Measurements from ENCODE around the gene ARID1A.

Gene ARID1A

GRCh38 chr1:26739329-26739914 lies 43.6 kb downstream of the ARID1A start:
- TF ChIP-seq USF1 (IDR thresholded peaks at IDR 0.05) = no peak
- no peak for TF ChIP-seq EGR1 (IDR thresholded peaks at IDR 0.05)
- no peak for TF ChIP-seq YY1 (IDR thresholded peaks at IDR 0.05; ENCODE audit: low read depth)
- no peak for TF ChIP-seq FOXM1 (IDR thresholded peaks at IDR 0.05; ENCODE audit: borderline replicate concordance, low read depth)
- no peak for TF ChIP-seq EP300 (IDR thresholded peaks at IDR 0.05; ENCODE audit: borderline replicate concordance)
- TF ChIP-seq CEBPB (IDR thresholded peaks at IDR 0.05) = no peak
- TF ChIP-seq ZBTB7A (IDR thresholded peaks at IDR 0.05; ENCODE audit: low read depth) = no peak
- TF ChIP-seq RAD21 (IDR thresholded peaks at IDR 0.05; ENCODE audit: low read depth) = no peak
- no peak for TF ChIP-seq CREB1 (IDR thresholded peaks at IDR 0.05; ENCODE audit: low read depth)
- no peak for TF ChIP-seq TEAD4 (IDR thresholded peaks at IDR 0.05)
- TF ChIP-seq REST (IDR thresholded peaks at IDR 0.05; ENCODE audit: low read depth) = no peak
- TF ChIP-seq NFIC (IDR thresholded peaks at IDR 0.05) = no peak
- TF ChIP-seq TAF1 (IDR thresholded peaks at IDR 0.05; ENCODE audit: low read depth) = no peak
- TF ChIP-seq TCF12 (IDR thresholded peaks at IDR 0.05; ENCODE audit: low read depth) = no peak
- no peak for TF ChIP-seq MAX (IDR thresholded peaks at IDR 0.05)

GRCh38 chr1:26740023-26740634 lies 44.3 kb downstream of the ARID1A start:
- TF ChIP-seq ZBTB7A (IDR thresholded peaks at IDR 0.05; ENCODE audit: low read depth) (no peak), CEBPB (IDR thresholded peaks at IDR 0.05) (no peak), TCF12 (IDR thresholded peaks at IDR 0.05; ENCODE audit: low read depth) (no peak), TEAD4 (IDR thresholded peaks at IDR 0.05) (no peak), EP300 (IDR thresholded peaks at IDR 0.05; ENCODE audit: borderline replicate concordance) (no peak), USF1 (IDR thresholded peaks at IDR 0.05) (no peak)

- TF ChIP-seq RAD21 (IDR thresholded peaks at IDR 0.05; ENCODE audit: low read depth) (no peak), TAF1 (IDR thresholded peaks at IDR 0.05; ENCODE audit: low read depth) (no peak), TCF12 (IDR thresholded peaks at IDR 0.05; ENCODE audit: low read depth) (no peak), EGR1 (IDR thresholded peaks at IDR 0.05) (no peak), TEAD4 (IDR thresholded peaks at IDR 0.05) (no peak), CREB1 (IDR thresholded peaks at IDR 0.05; ENCODE audit: low read depth) (no peak), YY1 (IDR thresholded peaks at IDR 0.05; ENCODE audit: low read depth) (no peak), FOXM1 (IDR thresholded peaks at IDR 0.05; ENCODE audit: borderline replicate concordance, low read depth) (no peak), ZBTB7A (IDR thresholded peaks at IDR 0.05; ENCODE audit: low read depth) (no peak), CEBPB (IDR thresholded peaks at IDR 0.05) (no peak), REST (IDR thresholded peaks at IDR 0.05; ENCODE audit: low read depth) (no peak), USF1 (IDR thresholded peaks at IDR 0.05) (no peak), NFIC (IDR thresholded peaks at IDR 0.05) (no peak), EP300 (IDR thresholded peaks at IDR 0.05; ENCODE audit: borderline replicate concordance) (no peak), MAX (IDR thresholded peaks at IDR 0.05) (no peak)
These were observed 45.1 kb downstream of the ARID1A start for GRCh38 chr1:26740952-26741351.

GRCh38 chr1:26743426-26744059 lies 47.7 kb downstream of the ARID1A start:
- TF ChIP-seq EP300 (IDR thresholded peaks at IDR 0.05; ENCODE audit: borderline replicate concordance) (no peak), EGR1 (IDR thresholded peaks at IDR 0.05) (no peak), ZBTB7A (IDR thresholded peaks at IDR 0.05; ENCODE audit: low read depth) (no peak), MAX (IDR thresholded peaks at IDR 0.05) (no peak), YY1 (IDR thresholded peaks at IDR 0.05; ENCODE audit: low read depth) (no peak), RAD21 (IDR thresholded peaks at IDR 0.05; ENCODE audit: low read depth) (no peak), FOXM1 (IDR thresholded peaks at IDR 0.05; ENCODE audit: borderline replicate concordance, low read depth) (no peak), REST (IDR thresholded peaks at IDR 0.05; ENCODE audit: low read depth) (no peak), CREB1 (IDR thresholded peaks at IDR 0.05; ENCODE audit: low read depth) (no peak), NFIC (IDR thresholded peaks at IDR 0.05) (no peak), USF1 (IDR thresholded peaks at IDR 0.05) (no peak), TAF1 (IDR thresholded peaks at IDR 0.05; ENCODE audit: low read depth) (no peak), CEBPB (IDR thresholded peaks at IDR 0.05) (no peak), TCF12 (IDR thresholded peaks at IDR 0.05; ENCODE audit: low read depth) (no peak), TEAD4 (IDR thresholded peaks at IDR 0.05) (no peak)

Measured in Ishikawa (cell line).